CD14-positive monocyte (primary cell): ENCODE results near the gene DENND4C. TPM values are rescaled to one million over a fixed set of nuclear protein-coding genes. Genes with fewer than 3 reads are reported as not detected.

Source experiments
- DNase-seq, 3 donors: peaks; one replicate each; pipeline ENCODE4 v3.0.0-alpha.2; 2011 to 2022
- H2AFZ ChIP-seq: 2 replicates; pipeline ENCODE4 v1.6.0; 2012; ENCODE audit warnings: mild to moderate bottlenecking, low read depth, low read length, inconsistent platforms; ENCODE audit not compliant: insufficient read depth, poor library complexity, severe bottlenecking
- H3K27ac ChIP-seq, 2 donors: 1 replicate in 1 of 2; 2 replicates in 1 of 2; pipeline ENCODE4 v1.5.1; 2012 to 2013; ENCODE audit warnings: low read length in 2 of 2, control low read depth in 1 of 2, inconsistent platforms in 1 of 2, low read depth in 1 of 2, mild to moderate bottlenecking in 1 of 2
- H3K27me3 ChIP-seq, 2 donors: one replicate each; pipeline versions ENCODE4 v1.6.0 to v1.6.1; 2011 to 2013; ENCODE audit warnings: low read length in 2 of 2; ENCODE audit not compliant: control insufficient read depth in 2 of 2, insufficient read depth in 2 of 2
- H3K36me3 ChIP-seq, 2 donors: replicated peaks in 1 of 2; 1 replicate in 1 of 2; 2 replicates in 1 of 2; pipeline versions ENCODE4 v1.5.1 to v1.6.1; 2012 to 2013; ENCODE audit warnings: low read length in 2 of 2, control low read depth in 1 of 2, inconsistent platforms in 1 of 2, mild to moderate bottlenecking in 1 of 2; ENCODE audit not compliant: insufficient read depth in 2 of 2, control insufficient read depth in 1 of 2
- H3K4me1 ChIP-seq, 2 donors: 1 replicate in 1 of 2; 2 replicates in 1 of 2; pipeline versions ENCODE4 v1.5.1 to v1.6.1; 2012 to 2013; ENCODE audit warnings: low read length in 2 of 2, control low read depth in 1 of 2, inconsistent platforms in 1 of 2, mild to moderate bottlenecking in 1 of 2, moderate library complexity in 1 of 2; ENCODE audit not compliant: insufficient read depth in 2 of 2, control insufficient read depth in 1 of 2
- H3K4me2 ChIP-seq: replicated peaks from 2 replicates; pipeline ENCODE3; 2012; ENCODE audit warnings: low read length, moderate library complexity, mild to moderate bottlenecking; ENCODE audit not compliant: poor library complexity, severe bottlenecking; ENCODE audit errors: extremely low read depth
- H3K4me3 ChIP-seq, 3 experiments: fragments of 200-600 bp in 1 of 3; sonication (generic) in 1 of 3; replicated peaks in 1 of 3; 1 replicate in 2 of 3; 2 replicates in 1 of 3; pipeline ENCODE4 v1.5.1; 2011 to 2013; ENCODE audit warnings: low read length in 3 of 3, mild to moderate bottlenecking in 3 of 3, control low read depth in 2 of 3, low read depth in 2 of 3, inconsistent platforms in 1 of 3, moderate library complexity in 1 of 3
- H3K79me2 ChIP-seq: 2 replicates; pipeline ENCODE4 v1.6.0; 2012; ENCODE audit warnings: mild to moderate bottlenecking, control low read depth, inconsistent platforms, low read length, moderate library complexity; ENCODE audit not compliant: insufficient read depth
- H3K9ac ChIP-seq: 2 replicates; pipeline ENCODE4 v1.6.0; 2017; ENCODE audit warnings: low read length, mild to moderate bottlenecking; ENCODE audit not compliant: insufficient read depth, poor library complexity, severe bottlenecking
- H3K9me3 ChIP-seq, 2 donors: replicated peaks in 1 of 2; 1 replicate in 1 of 2; 2 replicates in 1 of 2; pipeline versions ENCODE4 v1.5.1 to v1.6.1; 2012 to 2013; ENCODE audit warnings: low read length in 2 of 2, control low read depth in 1 of 2; ENCODE audit not compliant: control insufficient read depth in 1 of 2, insufficient read depth in 1 of 2
- H4K20me1 ChIP-seq: 2 replicates; pipeline ENCODE4 v1.6.0; 2012; ENCODE audit warnings: mild to moderate bottlenecking, low read length, control low read depth, moderate library complexity; ENCODE audit not compliant: insufficient read depth
- H3K27ac Mint-ChIP-seq, 7 donors: one replicate each; pipeline ENCODE4 v1.8.0; 2020; ENCODE audit warnings: mild to moderate bottlenecking in 7 of 7, mixed read lengths in 7 of 7, moderate library complexity in 6 of 7, inconsistent platforms in 2 of 7
- H3K27me3 Mint-ChIP-seq, 3 donors: one replicate each; pipeline ENCODE4 v1.8.0; 2021 to 2022; ENCODE audit warnings: low read depth in 3 of 3, mild to moderate bottlenecking in 3 of 3, mixed read lengths in 3 of 3, moderate library complexity in 3 of 3, inconsistent platforms in 1 of 3
- H3K36me3 Mint-ChIP-seq, 2 donors: one replicate each; pipeline ENCODE4 v1.8.0; 2020; ENCODE audit warnings: mixed read lengths in 2 of 2, inconsistent platforms in 1 of 2, mild to moderate bottlenecking in 1 of 2
- H3K4me1 Mint-ChIP-seq: one replicate; pipeline ENCODE4 v1.8.0; 2020; ENCODE audit warnings: mild to moderate bottlenecking, mixed read lengths
- H3K4me3 Mint-ChIP-seq, 2 donors: one replicate each; pipeline ENCODE4 v1.8.0; 2020; ENCODE audit warnings: mild to moderate bottlenecking in 2 of 2, mixed read lengths in 2 of 2, moderate library complexity in 1 of 2
- H3K9me3 Mint-ChIP-seq, 7 donors: one replicate each; pipeline ENCODE4 v1.8.0; 2020 to 2022; ENCODE audit warnings: mixed read lengths in 7 of 7, mild to moderate bottlenecking in 6 of 7, moderate library complexity in 6 of 7, inconsistent platforms in 2 of 7
- CTCF ChIP-seq: fragments of 200-600 bp; IDR thresholded peaks from one replicate; pipeline ENCODE4 v1.8.0; 2022; ENCODE audit warnings: antibody characterized with exemption, mild to moderate bottlenecking
- WGBS: methylation state at CpG from one replicate; pipeline ENCODE4 v1.1.5; 2013; ENCODE audit warnings: missing lambda C conversion rate; ENCODE audit not compliant: insufficient coverage; 5-methylcytosine and 5-hydroxymethylcytosine counted together
- intact Hi-C, 2 donors: fragments of 100-400 bp; cut with micrococcal nuclease; formaldehyde crosslinking; loops; one replicate each; pipeline versions ENCODE4 v1.15.0 to v1.15.1; 2023
- polyA plus RNA-seq, 3 donors: library from polyadenylated mRNA; depleted of rRNA in 1 of 3; unstranded in 2 of 3; stranded (reverse) in 1 of 3; fragments of 300-500 nt in 2 of 3; fragments of >200 nt in 1 of 3; fragmentation: Illumina TruSeq in 2 of 3; gene quantifications; 1 replicate in 2 of 3; 2 replicates in 1 of 3; pipeline ENCODE4 v1.2.3, GENCODE V29; 2012 to 2021

DENND4C gene
- polyA plus RNA-seq, 3 donors = 8.1 to 15.4 (median 12.7) TPM

GRCh38 chr9:19375538-19375937 is 145.0 kb downstream of the DENND4C start:
- no peak overlapping the region for H3K9ac ChIP-seq
- no peak for TF ChIP-seq CTCF
- H3K4me1 Mint-ChIP-seq = peaks cover 26% of the 10 kb centered on the region
- DNase-seq = no peak
- no peak overlapping the region for H3K27ac ChIP-seq
- peaks cover 24% of the 10 kb centered on the region for H3K79me2 ChIP-seq
- H3K36me3 ChIP-seq = peaks cover 66 to 79% of the 10 kb centered on the region in 2 donors
- H3K4me1 ChIP-seq = peaks cover 19 to 20% of the 10 kb centered on the region in 2 donors
- H3K36me3 Mint-ChIP-seq = peaks cover 52 to 70% of the 10 kb centered on the region in 2 donors
- H3K27ac Mint-ChIP-seq = no peak overlapping the region
- peaks cover 18% of the 10 kb centered on the region for H4K20me1 ChIP-seq
- intact Hi-C loops = no loop called here
- H3K9me3 Mint-ChIP-seq = peaks cover 0 to 4% (median 0%) of the 10 kb centered on the region in 7 donors
- peaks cover 0 to 3% (median 0%) of the 10 kb centered on the region in 3 donors for H3K27me3 Mint-ChIP-seq
- no peak overlapping the region for H3K4me3 Mint-ChIP-seq
- H3K4me3 ChIP-seq = no peak overlapping the region
- no peaks in the 10 kb centered on the region for H3K27me3 ChIP-seq
- no peaks in the 10 kb centered on the region for H3K9me3 ChIP-seq
- H2AFZ ChIP-seq = no peak overlapping the region
- H3K4me2 ChIP-seq = no peak overlapping the region

GRCh38 chr9:19376931-19377330 is 146.4 kb downstream of the DENND4C start:
- WGBS = no CpG with 5 or more reads among the region's 2 CpGs
- H3K4me1 ChIP-seq = peaks cover 22 to 24% of the 10 kb centered on the region in 2 donors
- H3K27me3 ChIP-seq = no peaks in the 10 kb centered on the region
- no peak overlapping the region for H3K4me3 ChIP-seq
- H3K27ac ChIP-seq = no peak overlapping the region
- no peak overlapping the region for H3K27ac Mint-ChIP-seq
- H3K9me3 ChIP-seq = no peaks in the 10 kb centered on the region
- no peak overlapping the region for H2AFZ ChIP-seq
- DNase-seq = no peak
- peaks cover 50 to 66% of the 10 kb centered on the region in 2 donors for H3K36me3 Mint-ChIP-seq
- peaks cover 24% of the 10 kb centered on the region for H3K79me2 ChIP-seq
- H3K4me3 Mint-ChIP-seq = no peak overlapping the region
- H3K36me3 ChIP-seq = peaks cover 59 to 69% of the 10 kb centered on the region in 2 donors
- H3K4me1 Mint-ChIP-seq = peaks cover 31% of the 10 kb centered on the region
- H3K9me3 Mint-ChIP-seq = peaks cover 0 to 4% (median 0%) of the 10 kb centered on the region in 7 donors
- TF ChIP-seq CTCF = no peak
- no peak overlapping the region for H3K4me2 ChIP-seq
- peaks cover 18% of the 10 kb centered on the region for H4K20me1 ChIP-seq
- intact Hi-C loops = no loop called here
- H3K27me3 Mint-ChIP-seq = peaks cover 0 to 4% (median 0%) of the 10 kb centered on the region in 3 donors
- no peak overlapping the region for H3K9ac ChIP-seq
